HG02759 (cell line): Measurements from ENCODE around the gene DHDH.
"Not testable (repeated sequence)": the region's sequence is repeated elsewhere in the genome, so short reads cannot be mapped to it uniquely, and the experiment has no call there.

ENCODE experiments used
- ATAC-seq: cut with Tn5 transposase; IDR thresholded peaks from one replicate; pipeline ENCODE4 v1.9.1; 2021; ENCODE audit warnings: mild to moderate bottlenecking, moderate library complexity; ENCODE audit not compliant: unreplicated experiment

Gene DHDH

DNA sequence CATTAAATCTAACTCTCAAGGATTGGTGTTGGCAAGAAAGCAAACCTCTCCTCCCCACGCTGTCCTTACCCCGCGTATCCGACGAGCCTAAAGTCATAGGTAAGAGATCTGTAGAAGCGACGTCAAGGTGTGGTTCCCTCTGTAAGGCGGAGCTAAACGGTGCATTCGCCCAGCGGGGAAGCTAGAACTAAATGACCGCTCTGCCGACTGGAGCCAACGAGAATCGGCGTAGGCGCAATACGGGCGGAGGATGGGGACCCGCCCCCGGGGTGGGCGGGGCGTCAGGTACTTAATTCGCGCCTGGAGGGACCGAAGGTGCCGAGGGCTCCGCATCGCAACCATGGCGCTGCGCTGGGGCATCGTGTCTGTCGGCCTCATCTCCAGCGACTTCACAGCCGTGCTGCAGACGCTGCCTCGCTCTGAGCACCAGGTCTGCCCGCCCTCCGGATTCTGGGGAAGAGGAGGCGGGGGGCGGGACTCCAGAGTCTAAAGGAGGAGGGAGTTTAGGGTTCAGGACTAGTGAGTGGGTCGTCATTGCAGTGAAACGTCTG, at the start of gene DHDH:
Gene DHDH (plus strand): TSS at position 318 of the 551 bp plus-strand sequence. CDS start 23 bp downstream, at position 341.
- peak; percentile 48 for ATAC-seq

- no peak for ATAC-seq
These were observed 49.8 kb upstream of the DHDH start for GRCh38 chr19:48883726-48884125.

- no peak for ATAC-seq
These were observed 45.5 kb upstream of the DHDH start for GRCh38 chr19:48887861-48888612.

GRCh38 chr19:48889496-48889895, 44.0 kb upstream of the DHDH start:
- not testable (repeated sequence) for ATAC-seq

- ATAC-seq, result no peak
These were observed 42.9 kb upstream of the DHDH start for GRCh38 chr19:48890551-48890950.

DNA sequence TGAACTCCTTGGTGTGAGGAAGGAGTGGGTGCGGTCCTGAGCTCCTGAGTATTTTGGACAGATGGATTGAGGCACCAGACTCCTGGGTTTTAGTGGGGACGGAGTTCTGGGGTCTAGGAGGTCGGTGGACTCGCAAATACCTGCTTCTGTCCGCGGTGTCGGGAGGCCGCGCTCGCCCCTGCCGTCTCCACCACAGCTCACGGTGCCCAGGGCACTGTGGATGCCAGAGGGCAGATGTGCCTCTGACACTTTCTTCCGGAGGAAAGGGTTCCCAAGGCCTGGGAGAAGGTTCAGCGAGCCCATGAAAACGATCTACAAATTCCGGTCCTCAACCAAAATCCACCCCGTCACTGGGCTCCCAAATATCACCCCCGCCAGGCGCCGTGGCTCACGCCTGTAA, 38.3 kb upstream of the DHDH start:
- no peak for ATAC-seq

DNA sequence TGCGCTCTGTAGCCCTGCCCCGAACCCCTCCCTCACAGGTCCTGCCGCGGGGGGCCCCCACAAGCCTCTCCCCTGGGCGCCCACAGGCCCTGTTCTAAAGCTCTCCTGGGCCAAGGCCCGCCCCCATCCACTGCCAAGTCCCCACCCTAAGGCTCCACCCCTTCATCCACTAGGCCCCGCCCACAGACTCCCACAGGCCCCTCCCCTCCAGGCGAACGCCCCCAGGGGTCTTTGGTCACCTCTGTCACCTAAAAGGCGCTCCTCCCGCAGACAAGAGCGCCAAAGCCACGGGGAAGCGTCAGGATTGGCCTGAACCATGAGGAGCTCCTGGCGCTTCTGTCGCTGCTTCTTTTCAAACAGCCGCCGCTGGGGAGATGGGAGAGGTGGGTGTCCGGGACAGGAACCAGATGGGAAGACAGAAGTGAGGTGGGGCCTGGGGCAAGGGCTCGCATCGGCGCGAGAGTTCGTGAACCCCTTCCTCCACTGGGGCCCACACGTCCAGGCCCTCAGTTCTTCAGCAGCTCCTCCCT, 37.2 kb upstream of the DHDH start:
- no peak for ATAC-seq

DNA sequence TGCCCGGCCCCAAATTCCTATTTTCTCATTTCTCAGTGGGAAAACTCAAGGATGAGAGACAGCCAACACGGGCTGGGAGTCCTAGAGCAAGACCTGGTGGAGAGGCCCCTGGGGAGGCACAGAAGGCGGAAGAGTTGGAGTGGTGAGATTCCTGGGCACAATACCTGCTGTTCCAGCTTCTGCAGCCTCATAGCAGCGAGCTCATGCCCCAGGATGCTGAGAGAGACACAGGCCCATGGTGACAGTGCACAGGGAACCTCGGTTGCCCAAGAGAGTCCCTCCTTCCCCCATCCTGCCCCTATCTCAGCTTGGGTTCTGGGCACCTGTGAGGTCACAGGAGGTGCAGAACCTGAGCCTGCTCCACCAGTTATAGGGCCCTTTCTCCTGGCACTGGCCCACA, 36.3 kb upstream of the DHDH start:
- ATAC-seq, result no peak

GRCh38 chr19:48899386-48899749, 34.1 kb upstream of the DHDH start:
- not testable (repeated sequence) for ATAC-seq

DNA sequence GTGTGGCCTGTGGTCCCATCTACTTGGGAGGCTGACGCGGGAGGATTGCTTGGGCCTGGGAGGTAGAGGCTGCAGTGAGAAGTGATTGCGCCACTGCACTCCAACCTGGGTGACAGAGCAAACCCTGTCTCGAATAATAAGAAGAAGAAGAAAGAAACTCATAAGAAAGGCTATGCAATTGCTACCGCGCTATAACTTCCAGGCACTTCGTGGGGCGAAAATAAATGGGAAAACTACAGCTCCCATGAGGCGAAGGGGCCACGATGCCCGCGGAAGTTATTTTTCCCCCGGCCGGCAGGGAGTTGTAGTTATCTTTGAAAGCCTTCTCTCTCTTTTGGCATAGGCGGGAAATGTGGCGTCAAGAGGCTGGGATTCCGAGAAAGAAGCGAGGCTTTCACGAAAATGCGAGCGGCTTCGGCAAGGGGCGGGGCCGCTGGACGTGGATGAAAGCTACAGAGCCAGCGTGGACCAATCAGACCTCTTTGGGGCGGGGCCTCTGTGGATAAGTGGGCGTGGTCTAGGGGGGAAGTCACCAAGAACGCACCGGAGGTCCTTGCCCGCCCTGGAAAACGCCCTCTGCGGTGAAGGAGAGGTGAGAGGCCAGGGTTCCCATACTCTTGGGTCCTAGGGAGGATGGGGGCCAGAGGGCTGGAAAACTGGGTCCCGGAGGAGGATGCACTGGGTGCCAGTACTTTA, 33.6 kb upstream of the DHDH start, which contains the start of gene NUCB1:
Gene NUCB1 (plus strand): TSS at position 532 of the 696 bp plus-strand sequence. CDS start 485 bp downstream, outside the sequence.
- peak; percentile 84 for ATAC-seq

DNA sequence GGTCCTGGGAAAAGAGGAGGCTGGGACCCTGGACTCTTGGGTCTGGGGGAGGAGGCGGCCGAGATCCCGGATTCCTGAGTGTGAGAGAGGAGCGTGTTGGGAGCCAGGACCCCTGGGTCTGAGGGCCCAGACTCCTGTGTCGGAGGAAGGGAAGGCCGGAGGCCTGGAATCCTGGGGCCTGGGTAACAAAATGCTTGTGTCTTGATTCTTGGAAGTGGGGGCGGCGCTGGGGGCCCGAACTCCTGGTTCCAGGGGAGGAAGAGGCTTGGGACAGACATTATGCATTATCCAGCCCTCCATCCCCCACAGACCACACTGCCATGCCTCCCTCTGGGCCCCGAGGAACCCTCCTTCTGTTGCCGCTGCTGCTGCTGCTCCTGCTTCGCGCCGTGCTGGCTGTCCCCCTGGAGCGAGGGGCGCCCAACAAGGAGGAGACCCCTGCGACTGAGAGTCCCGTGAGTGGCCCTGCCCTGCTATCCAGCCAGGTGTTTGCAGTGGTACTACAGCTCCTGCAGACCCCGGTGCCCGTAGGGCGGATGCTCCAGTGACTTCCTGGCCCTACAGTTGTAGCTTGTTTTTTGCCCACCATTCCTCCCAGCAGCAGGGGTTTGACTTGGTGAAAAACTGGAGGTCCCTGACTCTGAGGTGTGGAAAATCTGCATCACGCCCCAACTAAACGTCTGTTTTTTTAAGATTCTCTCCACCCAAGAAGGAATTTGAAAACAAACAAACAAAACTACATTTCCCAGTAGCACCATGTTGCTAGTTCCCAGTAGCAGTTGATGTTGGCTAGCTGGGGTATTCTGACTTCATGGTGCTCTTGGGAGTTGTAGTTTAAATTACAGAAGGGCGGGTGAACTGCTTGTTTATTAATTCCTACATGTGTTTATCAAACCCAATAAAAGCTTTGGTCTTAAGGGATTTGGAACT, 32.8 kb upstream of the DHDH start:
- ATAC-seq, result no peak

GRCh38 chr19:48902291-48902690, 31.2 kb upstream of the DHDH start:
- ATAC-seq, result not testable (repeated sequence)

DNA sequence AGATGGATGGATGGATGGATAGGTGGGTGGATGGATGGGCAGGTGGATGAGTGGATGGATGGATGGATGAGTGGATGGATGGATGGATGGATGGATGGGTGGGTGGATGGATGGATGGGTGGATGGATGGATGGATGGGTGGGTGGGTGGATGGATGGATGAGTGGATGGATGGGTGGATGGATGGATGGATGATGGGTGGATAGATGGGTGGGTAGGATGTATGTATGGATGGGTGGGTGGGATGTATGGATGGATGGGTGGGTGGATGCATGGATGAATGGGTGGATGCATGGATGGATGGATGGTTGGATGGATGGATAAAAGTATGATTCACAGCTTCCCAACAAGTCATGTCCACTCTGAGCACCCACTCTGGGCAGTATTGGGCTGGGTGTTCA, 29.7 kb upstream of the DHDH start:
- not testable (repeated sequence) for ATAC-seq

DNA sequence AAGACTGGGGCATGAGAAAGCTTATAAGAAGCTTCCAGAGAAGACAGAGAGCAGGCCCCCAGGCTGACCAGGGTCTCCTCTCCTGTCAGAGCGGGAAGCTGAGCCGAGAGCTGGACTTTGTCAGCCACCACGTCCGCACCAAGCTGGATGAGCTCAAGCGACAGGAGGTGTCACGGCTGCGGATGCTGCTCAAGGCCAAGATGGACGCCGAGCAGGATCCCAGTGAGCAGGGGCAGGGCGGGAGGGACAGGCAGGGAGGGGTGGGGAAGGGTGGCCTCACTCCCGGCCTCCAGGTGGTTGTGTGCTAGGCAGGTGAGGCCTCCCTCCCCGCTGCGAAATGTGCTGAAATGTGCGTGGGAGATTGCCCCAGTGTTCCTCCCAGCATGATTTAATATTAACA, 27.8 kb upstream of the DHDH start:
- ATAC-seq, result no peak

DNA sequence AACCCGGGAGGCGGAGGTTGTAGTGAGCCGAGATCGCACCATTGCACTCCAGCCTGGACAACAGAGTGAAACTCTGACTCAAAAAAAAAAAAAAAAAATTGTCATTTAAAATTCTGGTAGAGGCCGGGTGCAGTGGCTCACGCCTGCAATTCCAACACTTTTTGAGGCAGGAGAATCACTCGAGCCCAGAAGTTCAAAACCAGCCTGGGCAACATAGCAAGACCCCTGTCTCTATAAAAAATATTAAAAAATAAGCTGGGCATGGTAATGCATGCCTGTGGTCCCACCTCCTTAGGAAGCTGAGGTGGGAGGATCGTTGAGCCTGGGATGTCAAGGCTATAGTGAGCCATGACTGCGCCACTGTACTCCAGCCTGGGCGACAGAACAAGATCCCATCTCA, 27.2 kb upstream of the DHDH start:
- no peak for ATAC-seq

GRCh38 chr19:48907671-48908070, 25.8 kb upstream of the DHDH start:
- ATAC-seq, result no peak

DNA sequence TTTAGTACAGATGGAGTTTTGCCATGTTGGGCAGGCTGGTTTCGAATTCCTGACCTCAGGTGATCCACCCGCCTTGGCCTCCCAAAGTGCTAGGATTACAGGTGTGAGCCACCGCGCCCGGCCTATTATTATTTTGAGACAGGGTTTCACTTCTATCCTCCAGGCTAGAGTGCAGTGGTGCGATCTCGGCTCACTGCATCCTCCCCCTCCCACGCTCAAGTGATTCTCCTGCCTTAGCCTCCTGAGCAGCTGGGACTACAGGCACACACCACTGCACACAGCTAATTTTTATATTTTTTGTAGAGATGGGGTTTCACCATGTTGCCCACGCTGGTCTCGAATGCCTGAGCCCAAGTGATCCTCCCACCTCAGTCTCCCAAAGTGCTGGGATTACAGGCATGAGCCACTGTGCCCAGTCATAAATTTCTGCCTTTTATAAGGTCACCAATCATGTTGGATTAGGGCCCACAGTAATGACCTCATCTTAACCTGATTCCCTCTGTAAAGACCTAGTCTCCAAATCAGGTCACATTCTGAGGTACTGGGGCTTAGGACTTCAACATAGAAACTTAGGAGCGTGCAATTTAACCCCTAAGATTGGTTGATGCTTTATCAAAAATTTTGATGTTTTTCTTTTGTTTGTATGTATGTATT, 23.9 kb upstream of the DHDH start:
- not testable (repeated sequence) for ATAC-seq

- no peak for ATAC-seq
These were observed 22.7 kb upstream of the DHDH start for GRCh38 chr19:48910803-48911202.

GRCh38 chr19:48913114-48913889, 20.2 kb upstream of the DHDH start:
- ATAC-seq, result no peak
